Activated T-cell treated with anti-CD3 and anti-CD28 coated beads, Interleukin-2, amount 50 U/mL, for 72 hours (primary cell): ENCODE data around the gene P3H1. TPM values are rescaled to one million over a fixed set of nuclear protein-coding genes. Genes with fewer than 3 reads are reported as not detected.
"Not testable (repeated sequence)": the region's sequence is repeated elsewhere in the genome, so short reads cannot be mapped to it uniquely, and the experiment has no call there.

Experiments
- ATAC-seq, 2 donors: fragments of 150-1000 bp; cut with Tn5 transposase; replicated peaks in 1 of 2; 2 replicates each; pipeline ENCODE4 v1.10.0; 2021; ENCODE audit warnings: moderate library complexity in 2 of 2, mild to moderate bottlenecking in 1 of 2
- DNase-seq, 2 donors: peaks; one replicate each; pipeline ENCODE4 v3.0.0; 2021 to 2022; ENCODE audit warnings: mixed read lengths in 1 of 2
- H3K27ac Mint-ChIP-seq: one replicate; pipeline ENCODE4 v1.8.0; 2022; ENCODE audit warnings: mild to moderate bottlenecking, moderate library complexity, mixed read lengths
- H3K27me3 Mint-ChIP-seq: one replicate; pipeline ENCODE4 v1.8.0; 2022; ENCODE audit warnings: low read depth, mixed read lengths
- H3K36me3 Mint-ChIP-seq, 2 donors: one replicate each; pipeline ENCODE4 v1.8.0; 2022; ENCODE audit warnings: mixed read lengths in 2 of 2, mild to moderate bottlenecking in 1 of 2; ENCODE audit not compliant: insufficient read depth in 2 of 2
- H3K4me1 Mint-ChIP-seq: one replicate; pipeline ENCODE4 v1.8.0; 2022; ENCODE audit warnings: low read depth, mixed read lengths
- H3K4me3 Mint-ChIP-seq, 2 donors: one replicate each; pipeline ENCODE4 v1.8.0; 2022; ENCODE audit warnings: mild to moderate bottlenecking in 2 of 2, mixed read lengths in 2 of 2, moderate library complexity in 2 of 2
- H3K9me3 Mint-ChIP-seq, 2 donors: one replicate each; pipeline ENCODE4 v1.8.0; 2022; ENCODE audit warnings: mixed read lengths in 2 of 2
- total RNA-seq, 2 donors: library from RNA; stranded (reverse); gene quantifications; one replicate each; pipeline ENCODE4 v1.2.3, GENCODE V29; 2022

P3H1 gene, protein sequence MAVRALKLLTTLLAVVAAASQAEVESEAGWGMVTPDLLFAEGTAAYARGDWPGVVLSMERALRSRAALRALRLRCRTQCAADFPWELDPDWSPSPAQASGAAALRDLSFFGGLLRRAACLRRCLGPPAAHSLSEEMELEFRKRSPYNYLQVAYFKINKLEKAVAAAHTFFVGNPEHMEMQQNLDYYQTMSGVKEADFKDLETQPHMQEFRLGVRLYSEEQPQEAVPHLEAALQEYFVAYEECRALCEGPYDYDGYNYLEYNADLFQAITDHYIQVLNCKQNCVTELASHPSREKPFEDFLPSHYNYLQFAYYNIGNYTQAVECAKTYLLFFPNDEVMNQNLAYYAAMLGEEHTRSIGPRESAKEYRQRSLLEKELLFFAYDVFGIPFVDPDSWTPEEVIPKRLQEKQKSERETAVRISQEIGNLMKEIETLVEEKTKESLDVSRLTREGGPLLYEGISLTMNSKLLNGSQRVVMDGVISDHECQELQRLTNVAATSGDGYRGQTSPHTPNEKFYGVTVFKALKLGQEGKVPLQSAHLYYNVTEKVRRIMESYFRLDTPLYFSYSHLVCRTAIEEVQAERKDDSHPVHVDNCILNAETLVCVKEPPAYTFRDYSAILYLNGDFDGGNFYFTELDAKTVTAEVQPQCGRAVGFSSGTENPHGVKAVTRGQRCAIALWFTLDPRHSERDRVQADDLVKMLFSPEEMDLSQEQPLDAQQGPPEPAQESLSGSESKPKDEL
- 10 to 100 TPM; 32.6 to 36.0 TPM for total RNA-seq

GRCh38 chr1:42766741-42767509 lies at the start of gene P3H1, which contains the start of gene C1orf50:
TSS of gene P3H1 (minus strand) at chr1:42767028. CDS start at chr1:42766971, 57 bp downstream.
TSS of gene C1orf50 (plus strand) at chr1:42767249. CDS start at chr1:42767312, 63 bp downstream.
- Mint-ChIP-seq H3K4me1 (peaks cover 37% of the 10 kb centered on the region), H3K27ac (peak within 1 kb of the TSS; percentile 89), H3K9me3 (no peaks in the 10 kb centered on the region), H3K36me3 (peaks cover 8 to 16% of the 10 kb centered on the region in 2 donors), H3K27me3 (no peaks in the 10 kb centered on the region), H3K4me3 (no peak within 1 kb of the TSS)
- ATAC-seq: peak; percentile 93 to 94
- DNase-seq: peak; percentile 100

DNA sequence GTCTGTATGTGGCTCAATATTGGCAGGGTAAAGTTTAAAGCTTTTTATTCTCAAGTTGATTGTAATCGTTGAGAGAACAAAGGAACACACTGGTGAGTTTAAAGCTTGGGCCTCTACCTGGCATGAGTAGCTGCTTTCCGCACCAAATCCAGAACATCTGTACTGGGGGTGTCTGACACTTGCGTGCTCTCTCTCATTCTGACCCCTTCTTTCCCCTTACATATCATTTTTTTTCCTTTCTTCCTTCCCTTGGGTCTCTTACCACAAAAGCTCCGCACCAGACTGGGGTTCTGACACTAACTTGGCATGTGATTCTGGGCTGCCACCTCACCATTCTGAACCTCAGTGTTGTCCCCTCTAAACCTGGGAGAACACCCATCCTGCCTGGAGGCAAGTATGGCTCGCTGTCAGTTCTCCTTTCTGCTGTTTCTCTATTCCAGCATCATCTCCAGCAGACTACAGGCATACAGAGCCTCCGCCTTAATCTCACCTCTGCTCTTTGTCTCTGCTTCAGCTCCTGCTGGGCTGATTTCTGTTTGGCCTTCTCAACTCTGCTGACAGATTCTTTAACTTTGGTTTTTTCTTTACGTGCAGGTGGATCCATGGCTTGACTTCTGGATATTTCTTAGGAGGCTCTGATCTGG lies 49.2 kb upstream of the P3H1 start:
- Mint-ChIP-seq H3K4me1 (peaks cover 22% of the 10 kb centered on the region), H3K4me3 (peak overlapping the region; percentile 83 to 92), H3K36me3 (peaks cover 1 to 2% of the 10 kb centered on the region in 2 donors), H3K9me3 (no peaks in the 10 kb centered on the region), H3K27me3 (no peaks in the 10 kb centered on the region), H3K27ac (peak overlapping the region; percentile 83)
- peak; percentile 7 to 12 for DNase-seq
- no peak for ATAC-seq

GRCh38 chr1:42814815-42815214 lies 48.0 kb upstream of the P3H1 start:
- not testable (repeated sequence) for ATAC-seq, DNase-seq, H3K27me3 Mint-ChIP-seq, H3K27ac Mint-ChIP-seq, H3K9me3 Mint-ChIP-seq, H3K36me3 Mint-ChIP-seq
- peaks cover 22% of the 10 kb centered on the region for H3K4me1 Mint-ChIP-seq
- peak overlapping the region in 1 of 2 donors; percentile 29 for H3K4me3 Mint-ChIP-seq

DNA sequence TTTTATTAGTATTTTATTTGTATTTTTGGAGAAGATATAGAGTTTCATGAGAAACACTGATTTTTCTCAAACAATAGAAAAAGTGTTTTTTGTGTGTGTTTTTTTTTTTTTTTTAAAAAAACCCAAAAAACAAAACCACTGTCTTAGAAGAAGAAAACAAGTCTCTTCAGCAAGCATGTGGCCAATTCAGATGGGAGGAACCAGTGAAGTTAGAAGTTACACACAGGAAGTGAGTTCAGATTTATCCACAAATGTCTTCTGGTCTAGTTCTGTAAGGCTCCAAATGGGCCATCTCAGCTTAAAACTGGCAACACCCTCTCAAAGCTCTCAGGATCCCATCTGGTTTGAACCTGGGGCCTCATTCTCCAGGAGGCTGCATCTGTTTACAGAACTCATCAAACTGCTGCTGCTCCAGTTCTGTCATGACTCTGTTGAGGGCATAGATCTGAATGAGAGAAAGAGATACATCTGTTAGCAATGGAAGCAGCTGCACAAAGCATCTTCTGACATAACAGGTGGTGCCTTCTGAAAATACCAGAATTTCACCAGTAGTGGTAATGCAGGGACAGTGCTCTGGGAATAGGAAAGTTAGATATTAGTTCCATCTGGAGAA lies 40.3 kb upstream of the P3H1 start:
- no peak overlapping the region for H3K4me3 Mint-ChIP-seq

DNA sequence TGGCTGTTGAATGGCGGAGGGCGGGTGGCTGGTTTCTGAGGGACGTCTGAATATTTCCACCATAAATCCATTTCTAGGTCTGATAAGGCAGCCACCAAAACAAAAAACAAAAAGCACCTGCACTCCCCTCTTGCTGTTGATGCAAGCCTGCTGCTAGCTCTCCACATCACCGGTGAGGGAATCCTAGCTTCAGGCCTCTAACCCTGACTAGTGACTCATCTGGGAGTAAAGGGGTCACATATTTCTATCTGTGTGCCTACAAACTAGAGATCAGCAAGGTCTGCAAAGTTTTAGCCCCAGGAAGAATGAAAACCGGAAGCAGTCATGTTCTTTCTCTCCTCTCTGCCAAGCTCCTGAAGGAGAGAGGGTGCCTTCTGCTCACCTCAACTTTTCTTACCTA lies 39.8 kb upstream of the P3H1 start:
- Mint-ChIP-seq H3K4me1 (no peaks in the 10 kb centered on the region), H3K27me3 (no peaks in the 10 kb centered on the region), H3K36me3 (peaks cover 0 to 2% of the 10 kb centered on the region in 2 donors), H3K27ac (peak overlapping the region; percentile 33), H3K9me3 (peaks cover 0 to 1% of the 10 kb centered on the region in 2 donors), H3K4me3 (no peak overlapping the region)
- ATAC-seq: no peak
- no peak for DNase-seq

More for the DNA sequence above, 40.3 kb upstream of the P3H1 start:
- Mint-ChIP-seq H3K36me3 (peaks cover 0 to 2% of the 10 kb centered on the region in 2 donors), H3K4me1 (no peaks in the 10 kb centered on the region), H3K9me3 (peaks cover 0 to 1% of the 10 kb centered on the region in 2 donors), H3K27me3 (no peaks in the 10 kb centered on the region), H3K27ac (peak overlapping the region; percentile 33)
- ATAC-seq (no peak), DNase-seq (no peak)

- Mint-ChIP-seq H3K36me3 (peaks cover 0 to 2% of the 10 kb centered on the region in 2 donors), H3K27me3 (no peaks in the 10 kb centered on the region), H3K27ac (peak overlapping the region; percentile 40), H3K9me3 (peaks cover 0 to 1% of the 10 kb centered on the region in 2 donors), H3K4me1 (no peaks in the 10 kb centered on the region), H3K4me3 (no peak overlapping the region)
- DNase-seq: no peak
- ATAC-seq: no peak
Observed at GRCh38 chr1:42806171-42806570, 39.3 kb upstream of the P3H1 start.

- H3K4me3 Mint-ChIP-seq: no peak overlapping the region
- H3K27ac Mint-ChIP-seq: no peak overlapping the region
- H3K27me3 Mint-ChIP-seq: no peaks in the 10 kb centered on the region
- ATAC-seq (no peak), DNase-seq (no peak)
- no peaks in the 10 kb centered on the region for H3K4me1 Mint-ChIP-seq
- peaks cover 0 to 2% of the 10 kb centered on the region in 2 donors for H3K36me3 Mint-ChIP-seq
- peaks cover 0 to 1% of the 10 kb centered on the region in 2 donors for H3K9me3 Mint-ChIP-seq
Observed at GRCh38 chr1:42801832-42802473, 35.1 kb upstream of the P3H1 start.

DNA sequence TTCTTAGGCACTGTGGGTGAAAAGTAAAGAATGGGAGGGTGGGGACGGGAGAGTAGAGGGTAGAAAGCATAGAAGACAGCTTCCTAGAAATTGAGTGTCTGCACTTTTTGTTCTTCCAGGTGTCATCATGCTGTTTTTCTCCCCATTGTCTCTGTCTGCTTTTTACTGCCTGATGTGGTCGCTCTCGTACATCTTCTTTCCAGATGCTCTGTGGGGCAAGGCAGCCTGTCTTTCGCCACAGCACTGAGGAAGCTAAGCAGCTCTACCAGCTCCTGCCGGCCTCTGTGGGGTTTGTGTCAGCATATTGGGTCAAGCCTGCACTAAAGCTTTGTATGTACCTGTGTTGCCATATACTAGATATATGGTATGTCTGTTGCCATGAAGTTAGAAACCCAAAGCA lies 31.2 kb upstream of the P3H1 start:
- no peaks in the 10 kb centered on the region for H3K9me3 Mint-ChIP-seq
- DNase-seq (no peak), ATAC-seq (no peak)
- no peaks in the 10 kb centered on the region for H3K36me3 Mint-ChIP-seq
- H3K4me1 Mint-ChIP-seq: no peaks in the 10 kb centered on the region
- no peak overlapping the region for H3K27ac Mint-ChIP-seq
- no peaks in the 10 kb centered on the region for H3K27me3 Mint-ChIP-seq
- no peak overlapping the region for H3K4me3 Mint-ChIP-seq

GRCh38 chr1:42797414-42797813 lies 30.6 kb upstream of the P3H1 start:
- ATAC-seq (no peak), DNase-seq (no peak)
- H3K27me3 Mint-ChIP-seq: no peaks in the 10 kb centered on the region
- no peaks in the 10 kb centered on the region for H3K9me3 Mint-ChIP-seq
- no peaks in the 10 kb centered on the region for H3K4me1 Mint-ChIP-seq
- H3K36me3 Mint-ChIP-seq: no peaks in the 10 kb centered on the region
- no peak overlapping the region for H3K4me3 Mint-ChIP-seq
- no peak overlapping the region for H3K27ac Mint-ChIP-seq

DNA sequence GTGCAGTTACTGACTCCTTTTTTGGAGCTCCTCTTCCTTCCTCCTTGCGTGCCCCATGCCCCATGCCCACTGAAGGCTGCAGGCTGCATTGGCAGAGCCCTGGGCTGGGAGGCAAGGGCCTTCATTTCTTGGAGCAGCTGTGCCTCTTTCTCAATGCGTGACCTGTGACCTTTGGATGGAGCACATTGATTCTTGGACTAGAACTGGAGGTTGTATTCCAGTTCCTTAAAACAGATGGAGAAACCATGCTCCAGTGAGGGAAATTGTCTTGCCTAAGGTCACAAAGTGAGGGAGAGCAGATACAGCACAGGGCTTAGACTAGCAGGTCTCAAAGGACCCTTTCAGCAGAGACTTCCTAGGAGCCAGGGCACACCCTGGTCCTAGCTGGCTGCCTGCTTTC lies 27.0 kb upstream of the P3H1 start:
- no peak overlapping the region for H3K4me3 Mint-ChIP-seq
- H3K4me1 Mint-ChIP-seq: no peaks in the 10 kb centered on the region
- no peak for DNase-seq
- H3K27ac Mint-ChIP-seq: no peak overlapping the region
- no peaks in the 10 kb centered on the region for H3K9me3 Mint-ChIP-seq
- no peak for ATAC-seq
- no peaks in the 10 kb centered on the region for H3K36me3 Mint-ChIP-seq
- no peaks in the 10 kb centered on the region for H3K27me3 Mint-ChIP-seq

- Mint-ChIP-seq H3K27ac (no peak overlapping the region), H3K4me1 (peaks cover 17% of the 10 kb centered on the region), H3K4me3 (no peak overlapping the region), H3K27me3 (no peaks in the 10 kb centered on the region), H3K36me3 (peaks cover 2 to 6% of the 10 kb centered on the region in 2 donors), H3K9me3 (no peaks in the 10 kb centered on the region)
- no peak for DNase-seq
- no peak for ATAC-seq
Observed at GRCh38 chr1:42788021-42788420, 21.2 kb upstream of the P3H1 start.

DNA sequence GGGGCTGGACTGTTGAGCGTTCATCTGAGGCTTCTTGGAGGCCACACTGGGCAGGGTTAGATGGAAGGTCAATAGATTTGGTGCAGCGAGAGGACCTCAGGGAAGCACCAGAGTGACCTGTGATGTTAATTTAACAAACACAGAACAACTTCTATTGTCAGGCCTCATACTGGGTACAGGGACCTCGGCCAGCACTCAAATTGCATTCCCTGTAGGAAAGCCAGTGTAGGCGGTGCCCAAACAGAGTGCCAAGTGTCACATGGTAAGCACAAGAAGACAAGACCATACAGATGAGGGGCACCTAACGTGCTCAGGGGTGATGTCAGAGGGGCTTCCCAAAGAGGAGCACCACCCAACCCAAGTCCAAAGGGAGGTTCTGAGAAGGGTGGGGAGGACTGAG lies 19.3 kb upstream of the P3H1 start:
- Mint-ChIP-seq H3K9me3 (no peaks in the 10 kb centered on the region), H3K4me3 (peak overlapping the region in 1 of 2 donors; percentile 63), H3K27me3 (no peaks in the 10 kb centered on the region), H3K27ac (no peak overlapping the region), H3K36me3 (peaks cover 5 to 10% of the 10 kb centered on the region in 2 donors), H3K4me1 (peaks cover 17% of the 10 kb centered on the region)
- ATAC-seq: no peak
- no peak for DNase-seq
